HEK293 (cell line): ENCODE data around the gene NUP210.

Experiments
- ATF2 ChIP-seq: fragments of 450-650 bp; formaldehyde crosslinking; IDR thresholded peaks from 2 replicates; pipeline ENCODE4 v1.5.1; 2016; ENCODE audit warnings: missing biosample characterization, missing genetic modification characterization, low read depth
- CTCF ChIP-seq: fragments of 450-650 bp; formaldehyde crosslinking; IDR thresholded peaks from 2 replicates; pipeline ENCODE4 v1.5.1; 2016; ENCODE audit warnings: missing biosample characterization, missing genetic modification characterization
- GFI1B ChIP-seq: fragments of 450-650 bp; formaldehyde crosslinking; IDR thresholded peaks from 2 replicates; pipeline ENCODE4 v1.5.1; 2016; ENCODE audit warnings: missing biosample characterization, missing genetic modification characterization
- PBX3 ChIP-seq: sonication (generic); formaldehyde crosslinking; IDR thresholded peaks from 2 replicates; pipeline ENCODE4 v1.8.1; 2022; ENCODE audit warnings: mild to moderate bottlenecking, moderate library complexity, missing genetic modification reagents
- YY1 ChIP-seq: fragments of 450-650 bp; formaldehyde crosslinking; IDR thresholded peaks from 2 replicates; pipeline ENCODE4 v1.5.1; 2018; ENCODE audit warnings: missing biosample characterization, missing genetic modification characterization
- ZNF10 ChIP-seq: fragments of 450-650 bp; formaldehyde crosslinking; IDR thresholded peaks from 2 replicates; pipeline ENCODE4 v1.5.1; 2017; ENCODE audit warnings: missing biosample characterization, missing genetic modification characterization
- ZNF2 ChIP-seq: fragments of 450-650 bp; formaldehyde crosslinking; IDR thresholded peaks from 2 replicates; pipeline ENCODE4 v1.5.1; 2016; ENCODE audit warnings: missing biosample characterization, missing genetic modification characterization
- ZNF221 ChIP-seq: fragments of 450-650 bp; formaldehyde crosslinking; IDR thresholded peaks from 2 replicates; pipeline ENCODE4 v1.5.1; 2017; ENCODE audit warnings: missing biosample characterization, missing genetic modification characterization, borderline replicate concordance
- ZNF274 ChIP-seq, 2 experiments: fragments of 200-500 bp in 1 of 2; fragments of 450-650 bp in 1 of 2; sonication (Bioruptor generic) in 1 of 2; formaldehyde crosslinking in 1 of 2; IDR thresholded peaks; 2 replicates each; pipeline versions ENCODE4 v1.5.1 to v1.6.1; 2014 to 2016; ENCODE audit warnings: borderline replicate concordance in 1 of 2, inconsistent platforms in 1 of 2, low read length in 1 of 2, missing biosample characterization in 1 of 2, missing genetic modification characterization in 1 of 2
- ZNF324 ChIP-seq: fragments of 450-650 bp; formaldehyde crosslinking; IDR thresholded peaks from 2 replicates; pipeline ENCODE4 v1.5.1; 2016; ENCODE audit warnings: missing biosample characterization, missing genetic modification characterization
- ZNF449 ChIP-seq: fragments of 450-650 bp; formaldehyde crosslinking; IDR thresholded peaks from 2 replicates; pipeline ENCODE4 v1.5.1; 2017; ENCODE audit warnings: missing biosample characterization, mild to moderate bottlenecking, missing genetic modification characterization, moderate library complexity
- ZNF488 ChIP-seq: fragments of 450-650 bp; formaldehyde crosslinking; IDR thresholded peaks from 2 replicates; pipeline ENCODE4 v1.5.1; 2016; ENCODE audit warnings: missing biosample characterization, missing genetic modification characterization
- ZNF621 ChIP-seq: fragments of 450-650 bp; formaldehyde crosslinking; IDR thresholded peaks from 2 replicates; pipeline ENCODE4 v1.5.1; 2017; ENCODE audit warnings: missing biosample characterization, missing genetic modification characterization
- ZSCAN5A ChIP-seq: fragments of 450-650 bp; formaldehyde crosslinking; IDR thresholded peaks from 2 replicates; pipeline ENCODE4 v1.5.1; 2016; ENCODE audit warnings: missing biosample characterization, missing genetic modification characterization

- no peak for TF ChIP-seq ZNF449 (tag by site-specific recombination)
- no peak for TF ChIP-seq CTCF (tag by site-specific recombination)
- no peak for TF ChIP-seq GFI1B (tag by site-specific recombination)
- TF ChIP-seq YY1 (tag by site-specific recombination), result no peak
- TF ChIP-seq ATF2 (tag by site-specific recombination), result no peak
- TF ChIP-seq ZNF324 (tag by site-specific recombination), result no peak
- TF ChIP-seq ZNF488 (tag by site-specific recombination), result no peak
- no peak for TF ChIP-seq ZNF274 (IDR thresholded peaks at IDR 0.05; ENCODE audit: low read length)
- no peak for TF ChIP-seq ZNF274 (tag by site-specific recombination; IDR thresholded peaks at IDR 0.05; ENCODE audit: borderline replicate concordance)
- no peak for TF ChIP-seq ZNF2 (tag by site-specific recombination)
- no peak for TF ChIP-seq ZNF221 (tag by site-specific recombination)
- no peak for TF ChIP-seq ZNF621 (tag by site-specific recombination)
- TF ChIP-seq ZNF10 (tag by site-specific recombination), result no peak
- TF ChIP-seq ZSCAN5A (tag by site-specific recombination), result no peak
- TF ChIP-seq PBX3, result no peak
Observed at GRCh38 chr3:13303410-13303809, 116.7 kb downstream of the NUP210 start.
